MCF 10A (cell line): ENCODE data around the gene ACSL5. TPM values are rescaled to one million over a fixed set of nuclear protein-coding genes. Genes with fewer than 3 reads are reported as not detected.

Experiments
- BruUV-seq: library from RNA; stranded (reverse); fragments of 400-500 nt; replicated peaks from 2 replicates; lab custom pipeline; 2021; lab: Mats Ljungman, UMichigan
- CTCF ChIA-PET: fragments of 300-600 bp; sonication (Branson Sonifier 250); formaldehyde crosslinking; extraction: SDS; loops from one replicate; lab custom pipeline; 2021; ENCODE audit warnings: antibody characterized with exemption, inconsistent platforms; lab: Yijun Ruan, JAX
- POLR2A ChIA-PET: fragments of 300-600, 350-650 bp; sonication (Branson Sonifier 250); formaldehyde crosslinking; extraction: SDS; loops from one replicate; lab custom pipeline; 2020; ENCODE audit warnings: antibody characterized with exemption, inconsistent platforms; lab: Yijun Ruan, JAX
- DNase-seq: peaks from one replicate; pipeline ENCODE4 v3.0.0-alpha.2; 2018; ENCODE audit not compliant: unreplicated experiment
- H3K27ac Mint-ChIP-seq: one replicate; pipeline ENCODE4 v1.8.0; 2022; ENCODE audit warnings: mild to moderate bottlenecking, low read depth, mixed read lengths; ENCODE audit not compliant: unreplicated experiment
- H3K27me3 Mint-ChIP-seq: one replicate; pipeline ENCODE4 v1.8.0; 2022; ENCODE audit warnings: mixed read lengths; ENCODE audit not compliant: insufficient read depth, unreplicated experiment
- H3K36me3 Mint-ChIP-seq: one replicate; pipeline ENCODE4 v1.8.0; 2022; ENCODE audit warnings: mild to moderate bottlenecking, moderate library complexity, mixed read lengths; ENCODE audit not compliant: insufficient read depth, unreplicated experiment
- H3K4me1 Mint-ChIP-seq: one replicate; pipeline ENCODE4 v1.8.0; 2022; ENCODE audit warnings: mixed read lengths; ENCODE audit not compliant: insufficient read depth, unreplicated experiment
- H3K4me3 Mint-ChIP-seq: one replicate; pipeline ENCODE4 v1.8.0; 2022; ENCODE audit warnings: mild to moderate bottlenecking, moderate library complexity, mixed read lengths; ENCODE audit not compliant: unreplicated experiment
- H3K9me3 Mint-ChIP-seq: one replicate; pipeline ENCODE4 v1.8.0; 2022; ENCODE audit warnings: mixed read lengths; ENCODE audit not compliant: unreplicated experiment
- intact Hi-C: fragments of 100-400 bp; cut with micrococcal nuclease; formaldehyde crosslinking; loops from 2 replicates; pipeline ENCODE4 v1.14.1; 2022
- total RNA-seq: library from RNA; stranded (reverse); gene quantifications from 2 replicates; pipeline ENCODE4 v1.2.3, GENCODE V29; 2022
- TF ChIP-seq, protein P1 (sequence below): fragments of 200-600 bp; IDR thresholded peaks from one replicate; pipeline ENCODE4 v1.8.0; 2022; ENCODE audit warnings: antibody characterized with exemption, mild to moderate bottlenecking; ENCODE audit not compliant: unreplicated experiment

The ACSL5 gene
- total RNA-seq, 1 experiment from 2014 or later, result 0.68 TPM

DNA sequence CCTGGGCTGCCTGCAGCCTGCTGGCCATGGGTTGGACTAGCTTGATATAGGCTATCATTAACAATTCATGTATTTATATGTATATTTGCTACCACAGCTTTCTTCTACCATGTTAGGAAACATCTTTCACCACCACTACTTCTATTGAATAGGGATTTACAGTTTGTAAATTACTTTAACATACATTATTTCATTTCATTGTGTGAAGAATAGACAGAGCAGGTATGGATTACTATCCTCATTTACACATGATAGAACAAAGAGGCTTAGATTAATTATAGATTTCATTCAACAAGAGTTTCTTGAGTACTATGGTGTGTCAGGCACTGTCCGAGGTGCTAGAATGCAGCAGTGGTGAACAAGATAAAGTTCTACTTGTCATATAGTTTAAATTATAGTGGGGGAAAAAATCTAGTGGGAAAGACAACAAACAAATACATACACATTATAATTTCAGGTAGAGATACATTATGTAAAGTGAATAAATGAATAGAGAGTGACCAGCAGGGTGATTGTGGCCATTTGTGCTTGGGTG lies 93.7 kb downstream of the ACSL5 start:
- Mint-ChIP-seq H3K27me3 (no peaks in the 10 kb centered on the region), H3K9me3 (peaks cover 7% of the 10 kb centered on the region), H3K4me3 (no peak overlapping the region), H3K36me3 (peaks cover 52% of the 10 kb centered on the region), H3K27ac (no peak overlapping the region), H3K4me1 (no peaks in the 10 kb centered on the region)
- BruUV-seq, result no TSS peak
- CTCF ChIA-PET, result no interaction called here
- DNase-seq, result no peak
- TF ChIP-seq, protein P1, sequence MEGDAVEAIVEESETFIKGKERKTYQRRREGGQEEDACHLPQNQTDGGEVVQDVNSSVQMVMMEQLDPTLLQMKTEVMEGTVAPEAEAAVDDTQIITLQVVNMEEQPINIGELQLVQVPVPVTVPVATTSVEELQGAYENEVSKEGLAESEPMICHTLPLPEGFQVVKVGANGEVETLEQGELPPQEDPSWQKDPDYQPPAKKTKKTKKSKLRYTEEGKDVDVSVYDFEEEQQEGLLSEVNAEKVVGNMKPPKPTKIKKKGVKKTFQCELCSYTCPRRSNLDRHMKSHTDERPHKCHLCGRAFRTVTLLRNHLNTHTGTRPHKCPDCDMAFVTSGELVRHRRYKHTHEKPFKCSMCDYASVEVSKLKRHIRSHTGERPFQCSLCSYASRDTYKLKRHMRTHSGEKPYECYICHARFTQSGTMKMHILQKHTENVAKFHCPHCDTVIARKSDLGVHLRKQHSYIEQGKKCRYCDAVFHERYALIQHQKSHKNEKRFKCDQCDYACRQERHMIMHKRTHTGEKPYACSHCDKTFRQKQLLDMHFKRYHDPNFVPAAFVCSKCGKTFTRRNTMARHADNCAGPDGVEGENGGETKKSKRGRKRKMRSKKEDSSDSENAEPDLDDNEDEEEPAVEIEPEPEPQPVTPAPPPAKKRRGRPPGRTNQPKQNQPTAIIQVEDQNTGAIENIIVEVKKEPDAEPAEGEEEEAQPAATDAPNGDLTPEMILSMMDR, result no peak
- intact Hi-C loops, result no loop called here
- POLR2A ChIA-PET, result interaction anchor here (0.9 kb wide), 1 partner anchor 25 kb away, joined by 5 read pairs; no protein-coding TSS in a partner anchor

DNA sequence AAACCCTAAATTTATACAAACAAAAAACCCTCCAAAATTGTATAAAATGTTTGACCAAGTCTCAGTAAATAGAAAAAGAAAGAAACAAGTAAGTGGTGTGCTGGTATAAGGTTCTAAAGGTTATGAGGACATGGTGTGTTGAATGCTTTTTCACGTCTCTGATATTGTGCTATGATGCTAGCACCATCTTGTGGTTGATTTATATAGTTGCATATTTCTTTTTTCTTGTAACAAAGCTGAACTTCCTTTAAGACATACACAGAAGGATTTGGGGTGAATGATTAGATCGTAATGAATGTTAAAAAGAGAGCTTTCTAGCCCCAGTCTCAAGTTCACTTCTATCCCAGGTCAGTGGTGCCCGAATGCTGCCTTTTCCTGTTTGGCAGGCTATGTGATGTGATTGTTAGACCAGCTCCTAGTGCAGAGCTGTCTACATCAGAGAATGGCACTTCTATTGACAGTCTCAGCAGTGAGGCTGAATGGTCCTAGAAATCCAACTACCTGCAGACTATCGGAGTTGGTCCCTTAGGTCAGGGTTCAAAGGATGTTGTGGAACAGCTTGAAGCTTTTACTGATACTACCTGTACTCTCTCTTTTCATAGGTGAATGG lies 98.1 kb downstream of the ACSL5 start:
- no peaks in the 10 kb centered on the region for H3K27me3 Mint-ChIP-seq
- no TSS peak for BruUV-seq
- CTCF ChIA-PET, result interaction anchor here (0.6 to 4.4 kb wide), 67 partner anchors 8 to 1909 kb away, joined by 3 to 34 read pairs (median 4); partner anchors contain the start of genes VTI1A and ZDHHC6
- intact Hi-C loops, result loop anchor here (1.0 kb wide), 1 partner anchor 26 kb away; the partner anchor contains the start of gene ZDHHC6
- H3K27ac Mint-ChIP-seq, result no peak overlapping the region
- H3K36me3 Mint-ChIP-seq, result peaks cover 23% of the 10 kb centered on the region
- no peak overlapping the region for H3K4me3 Mint-ChIP-seq
- no peaks in the 10 kb centered on the region for H3K9me3 Mint-ChIP-seq
- POLR2A ChIA-PET, result interaction anchor here (0.5 to 1.9 kb wide), 6 partner anchors 8 to 483 kb away, joined by 3 to 5 read pairs (median 3); partner anchors contain the start of genes GPAM, VTI1A and ZDHHC6
- peak; percentile 64 for DNase-seq
- TF ChIP-seq, protein P1, result peak; percentile 56
- no peaks in the 10 kb centered on the region for H3K4me1 Mint-ChIP-seq

DNA sequence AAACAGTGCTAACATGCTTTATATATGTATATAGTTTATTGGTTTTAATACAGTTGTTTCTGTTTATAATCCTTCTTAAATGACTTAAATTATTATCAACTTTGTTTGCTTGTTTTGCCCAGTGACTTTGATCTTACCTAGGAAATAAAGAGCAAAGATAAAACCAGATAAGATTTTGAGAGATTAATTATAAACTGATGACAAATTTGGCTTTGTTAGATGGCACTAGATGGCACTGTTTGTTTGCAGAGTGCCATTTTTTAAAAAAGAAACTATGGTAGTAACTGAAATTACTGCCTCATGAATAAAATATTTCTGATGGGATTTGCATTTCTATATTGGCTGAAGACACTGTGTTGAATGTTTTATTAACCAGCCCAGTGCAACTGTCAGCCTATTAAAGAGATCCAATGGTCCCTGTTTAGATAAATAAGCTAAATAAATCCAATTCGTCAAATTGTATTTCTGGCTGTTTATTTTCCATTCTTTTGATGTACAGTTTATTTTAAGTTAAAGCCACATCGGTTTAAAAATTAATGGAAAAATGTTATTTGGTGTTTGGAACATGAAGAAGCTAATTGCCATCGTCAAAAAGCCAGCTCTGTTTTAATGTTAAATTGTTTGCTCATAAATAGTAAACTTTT lies 101.8 kb downstream of the ACSL5 start:
- H3K9me3 Mint-ChIP-seq, result no peaks in the 10 kb centered on the region
- H3K27me3 Mint-ChIP-seq, result no peaks in the 10 kb centered on the region
- intact Hi-C loops, result loop anchor here (1.0 to 5.0 kb wide), 6 partner anchors 482 to 1088 kb away; no protein-coding TSS in a partner anchor
- no peak overlapping the region for H3K27ac Mint-ChIP-seq
- TF ChIP-seq, protein P1, result peak; percentile 54
- H3K36me3 Mint-ChIP-seq, result peaks cover 12% of the 10 kb centered on the region
- H3K4me1 Mint-ChIP-seq, result peaks cover 6% of the 10 kb centered on the region
- BruUV-seq, result no TSS peak
- DNase-seq, result peak; percentile 14
- ChIA-PET POLR2A (interaction anchor here (1.0 kb wide), 1 partner anchor 475 kb away, joined by 3 read pairs; no protein-coding TSS in a partner anchor), CTCF (interaction anchor here (0.5 to 2.7 kb wide), 33 partner anchors 8 to 1138 kb away, joined by 3 to 15 read pairs (median 3); no protein-coding TSS in a partner anchor)
- H3K4me3 Mint-ChIP-seq, result no peak overlapping the region

Other genes starting within 250 kb of the ACSL5 start
- gene GPAM, start 190.4 kb upstream of the ACSL5 start, total RNA-seq, result 19.8 and 20.4 TPM in 2 replicates
- gene TECTB, start 90.7 kb upstream of the ACSL5 start, total RNA-seq, result not detected in 2 replicates
- 25.9 and 26.3 TPM in 2 replicates for gene ZDHHC6, start 72.8 kb downstream of the ACSL5 start, total RNA-seq
- 44.4 and 58.1 TPM in 2 replicates for gene VTI1A, start 73.1 kb downstream of the ACSL5 start, total RNA-seq